Panc1 (cell line): ENCODE results near the gene PTH2. TPM values are rescaled to one million over a fixed set of nuclear protein-coding genes. Genes with fewer than 3 reads are reported as not detected.

Experiments
- ATAC-seq: fragments of 200-7000 bp; cut with Tn5 transposase; 2 replicates; pipeline ENCODE4 v1.9.1; 2020; ENCODE audit warnings: mild to moderate bottlenecking, moderate library complexity
- BruUV-seq: library from RNA; stranded (reverse); fragments of 400-500 nt; replicated peaks from 2 replicates; lab custom pipeline; 2021; lab: Mats Ljungman, UMichigan
- CTCF ChIA-PET: fragments of 300-600 bp; sonication (Branson Sonifier 250); formaldehyde crosslinking; loops from one replicate; lab custom pipeline; 2022; ENCODE audit warnings: antibody characterized with exemption; lab: Charles Lee
- POLR2A ChIA-PET: fragments of 300-600 bp; sonication (Branson Sonifier 250); formaldehyde crosslinking; loops from one replicate; lab custom pipeline; 2022; ENCODE audit warnings: antibody characterized with exemption; lab: Charles Lee
- DNase-seq: peaks from one replicate; pipeline ENCODE4 v3.0.0-alpha.2; 2010; ENCODE audit warnings: low read depth, low spot score
- H3K27ac ChIP-seq: 2 replicates; pipeline ENCODE4 v1.5.1; 2011; ENCODE audit warnings: mild to moderate bottlenecking, low read length, inconsistent platforms
- H3K27me3 ChIP-seq: fragments of 200-500 bp; sonication (Bioruptor generic); 2 replicates; pipeline ENCODE4 v1.6.0; 2014; ENCODE audit warnings: low read length, inconsistent platforms; ENCODE audit not compliant: control insufficient read depth, insufficient read depth
- H3K36me3 ChIP-seq: fragments of 200-500 bp; sonication (Bioruptor generic); 2 replicates; pipeline ENCODE4 v1.5.1; 2014; ENCODE audit warnings: inconsistent platforms, mild to moderate bottlenecking, low read length, moderate library complexity; ENCODE audit not compliant: control insufficient read depth, insufficient read depth
- H3K4me1 ChIP-seq: 2 replicates; pipeline ENCODE4 v1.5.1; 2011; ENCODE audit warnings: inconsistent platforms, mild to moderate bottlenecking, low read length, moderate library complexity; ENCODE audit not compliant: control insufficient read depth, insufficient read depth
- H3K4me3 ChIP-seq, 2 experiments: 2 replicates each; pipeline ENCODE4 v1.5.1; 2011 to 2012; ENCODE audit warnings: low read depth in 2 of 2, low read length in 2 of 2, mild to moderate bottlenecking in 2 of 2, inconsistent platforms in 1 of 2, moderate library complexity in 1 of 2
- H3K9me3 ChIP-seq: fragments of 200-500 bp; sonication (Bioruptor generic); 2 replicates; pipeline ENCODE4 v1.5.1; 2014; ENCODE audit warnings: low read depth, mild to moderate bottlenecking, inconsistent platforms, low read length, moderate library complexity; ENCODE audit not compliant: control insufficient read depth, insufficient read depth
- CTCF ChIP-seq: fragments of 450-650 bp; IDR thresholded peaks from 2 replicates; pipeline ENCODE4 v1.5.1; 2017; ENCODE audit warnings: mild to moderate bottlenecking
- POLR2AphosphoS5 ChIP-seq: IDR thresholded peaks from 2 replicates; pipeline ENCODE4 v1.6.1; 2012; ENCODE audit warnings: mild to moderate bottlenecking, low read depth, low read length, moderate library complexity
- REST ChIP-seq, 2 experiments: IDR thresholded peaks; 2 replicates each; pipeline ENCODE4 v1.6.1; 2011 to 2012; ENCODE audit warnings: low read depth in 2 of 2, control low read depth in 1 of 2, low read length in 1 of 2, mild to moderate bottlenecking in 1 of 2, moderate library complexity in 1 of 2; ENCODE audit not compliant: insufficient read depth in 1 of 2
- SIN3A ChIP-seq: IDR thresholded peaks from 2 replicates; pipeline ENCODE4 v1.6.1; 2012; ENCODE audit warnings: low read depth, mild to moderate bottlenecking, low read length, moderate library complexity, borderline replicate concordance; ENCODE audit not compliant: insufficient read depth
- TCF7L2 ChIP-seq: IDR thresholded peaks from 2 replicates; pipeline ENCODE4 v1.6.1; 2011; ENCODE audit warnings: mild to moderate bottlenecking, low read depth, low read length, inconsistent platforms
- in situ Hi-C: cut with HindIII; loops from 2 replicates; pipeline ENCODE4 v1.10.0; 2016; ENCODE audit warnings: low sequenced_read_pairs, low pct_unique_long_range_greater_than_20kb
- intact Hi-C: fragments of 100-400 bp; cut with micrococcal nuclease; formaldehyde crosslinking; loops from one replicate; pipeline ENCODE4 v1.10.0; 2022; ENCODE audit not compliant: unreplicated experiment
- total RNA-seq: library from RNA; stranded (reverse); gene quantifications from one replicate; pipeline ENCODE4 v1.2.1, GENCODE V29; 2021; ENCODE audit not compliant: unreplicated experiment

The PTH2 gene
- total RNA-seq, 1 experiment from 2014 or later, result not detected

- DNase-seq, result no peak
- H3K27ac ChIP-seq, result no peak overlapping the region
- TF ChIP-seq TCF7L2 (no peak), REST (IDR thresholded peaks at IDR 0.05; ENCODE audit: insufficient read depth in 1 of 2, low read depth in 2 of 2, low read length in 1 of 2) (no peak), SIN3A (no peak), POLR2AphosphoS5 (no peak), CTCF (no peak)
- H3K4me3 ChIP-seq, result no peak overlapping the region
- H3K27me3 ChIP-seq, result no peaks in the 10 kb centered on the region
- intact Hi-C loops, result no loop called here
- no peak for ATAC-seq
- ChIA-PET CTCF (no interaction called here), POLR2A (no interaction called here)
- no peaks in the 10 kb centered on the region for H3K9me3 ChIP-seq
- in situ Hi-C loops, result no loop called here
- no peaks in the 10 kb centered on the region for H3K36me3 ChIP-seq
- H3K4me1 ChIP-seq, result no peaks in the 10 kb centered on the region
- BruUV-seq, result no TSS peak
These were observed 47.4 kb upstream of the PTH2 start for GRCh38 chr19:49470615-49470978.

- no peaks in the 10 kb centered on the region for H3K9me3 ChIP-seq
- H3K36me3 ChIP-seq, result no peaks in the 10 kb centered on the region
- ChIA-PET POLR2A (no interaction called here), CTCF (no interaction called here)
- TF ChIP-seq TCF7L2, result no peak
- in situ Hi-C loops, result no loop called here
- H3K4me1 ChIP-seq, result no peaks in the 10 kb centered on the region
- DNase-seq, result no peak
- intact Hi-C loops, result no loop called here
- BruUV-seq, result no TSS peak
- no peak overlapping the region for H3K4me3 ChIP-seq
- no peaks in the 10 kb centered on the region for H3K27me3 ChIP-seq
- no peak overlapping the region for H3K27ac ChIP-seq
- ATAC-seq, result no peak
These were observed 46.8 kb upstream of the PTH2 start for GRCh38 chr19:49469828-49470614.
